ENCODE results near the gene VAV1.

VAV1 gene

GRCh38 chr19:6894313-6894712, 121.8 kb downstream of the VAV1 start:
- no peak for DNase-seq (ENCODE audit: low read depth)

- DNase-seq (ENCODE audit: low read depth) = no peak
Observed at GRCh38 chr19:6903446-6903845, 130.9 kb downstream of the VAV1 start.

- no peak for DNase-seq (ENCODE audit: low read depth)
Observed at GRCh38 chr19:6906559-6907060, 134.1 kb downstream of the VAV1 start.

All from fibroblast of the conjunctiva (primary cell).